Stimulated activated CD4-positive, alpha-beta T cell treated with anti-CD3 and anti-CD28 coated beads, Interleukin-15, amount 100 ng/mL, for 1 hour (primary cell): ENCODE data around the gene TEC.
"Not testable (repeated sequence)": the region's sequence is repeated elsewhere in the genome, so short reads cannot be mapped to it uniquely, and the experiment has no call there.

Source experiments
- DNase-seq, 2 donors: peaks; one replicate each; pipeline ENCODE4 v3.0.0-alpha.2; 2020; ENCODE audit warnings: low read depth in 1 of 2, low spot score in 1 of 2

The TEC gene

DNA sequence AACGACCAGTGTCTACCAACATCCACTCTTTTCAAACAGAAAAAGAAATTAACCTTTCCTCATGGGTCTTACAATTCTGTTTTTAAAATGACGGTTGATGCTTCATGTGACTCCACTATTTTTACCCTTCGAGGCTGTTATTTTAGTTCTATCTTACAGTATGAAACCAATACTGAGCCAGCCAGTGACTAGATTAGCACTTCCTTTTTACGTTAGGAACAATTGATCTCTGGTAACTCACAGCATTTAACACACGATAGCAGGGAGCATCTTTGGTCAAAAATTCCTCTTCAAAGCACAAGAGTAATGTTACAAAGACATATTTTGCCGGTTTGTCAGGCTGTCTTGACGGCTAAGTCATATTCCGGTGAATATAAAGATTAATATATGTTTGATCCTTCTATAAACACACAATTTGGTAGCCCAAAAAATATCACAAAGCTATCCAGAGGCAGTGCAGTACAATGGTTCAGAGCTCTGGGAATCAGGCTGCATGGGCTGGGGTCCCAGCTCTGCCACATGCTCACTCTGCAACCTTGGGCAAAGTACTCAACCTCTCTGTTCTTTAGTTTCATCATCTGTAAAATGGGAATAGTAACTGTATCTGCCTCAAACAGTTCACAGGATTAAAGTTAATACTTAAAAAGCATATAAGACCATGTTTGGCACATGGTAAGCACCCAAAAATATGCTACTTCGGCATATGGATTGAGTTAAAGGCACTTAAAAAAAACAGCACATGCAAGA is 72.7 kb downstream of the TEC start:
- DNase-seq: no peak

DNA sequence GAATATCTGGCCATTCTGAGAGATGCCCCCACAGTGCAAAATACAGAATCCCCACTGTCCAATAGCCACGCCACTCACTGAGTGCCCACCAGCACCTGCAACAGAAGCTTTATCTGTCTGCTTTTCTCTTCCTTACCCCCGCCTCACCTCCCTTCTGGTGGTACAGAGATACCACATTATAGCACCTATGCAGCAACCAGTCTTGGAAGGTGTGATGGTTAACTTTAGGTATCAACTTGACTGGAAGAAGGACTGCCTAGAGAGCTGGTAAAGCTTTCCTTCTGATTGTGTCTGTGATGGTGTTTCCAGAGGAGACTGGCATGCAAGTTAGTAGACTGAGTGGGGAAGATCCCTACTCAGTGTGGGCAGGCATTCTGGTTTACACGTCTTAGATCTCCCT is 73.8 kb downstream of the TEC start:
- DNase-seq: no peak

DNA sequence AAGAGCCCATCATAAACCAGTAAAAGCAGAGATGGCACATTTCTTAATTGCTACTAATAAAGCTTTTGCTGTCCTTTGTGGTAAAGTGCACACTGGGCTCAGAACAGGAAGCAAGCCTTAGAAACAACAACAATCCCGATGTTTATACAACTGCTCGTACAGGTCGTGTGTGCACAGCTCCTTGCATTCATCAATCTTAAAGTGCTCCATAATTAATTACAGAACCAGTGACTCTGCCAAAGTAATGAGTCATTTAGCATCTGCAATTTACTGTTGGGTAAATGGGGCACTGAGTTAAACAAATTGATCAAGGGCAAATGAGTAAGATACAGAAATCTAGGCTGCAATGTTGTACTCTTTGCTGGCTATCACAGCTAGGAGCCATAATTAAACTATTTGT is 74.3 kb downstream of the TEC start:
- DNase-seq: no peak

DNA sequence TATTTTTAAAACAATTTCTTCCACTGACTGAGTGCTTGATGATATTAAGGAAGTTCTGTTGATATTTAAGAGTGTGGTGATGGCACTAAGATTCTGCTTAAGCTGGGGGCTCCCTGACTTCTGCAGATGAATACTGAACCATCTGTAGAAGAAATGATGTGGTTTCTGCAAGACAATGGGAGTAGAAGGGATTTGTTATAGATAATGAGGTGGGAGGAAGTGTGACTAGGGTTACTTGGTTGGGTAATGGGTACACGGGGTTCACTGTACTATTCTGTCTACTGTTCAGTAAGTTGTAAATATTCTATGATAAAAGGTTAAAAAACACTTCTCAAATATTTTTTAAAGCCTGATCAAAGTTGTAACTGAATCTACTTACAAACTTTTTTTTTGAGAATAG is 74.7 kb downstream of the TEC start:
- DNase-seq: no peak

DNA sequence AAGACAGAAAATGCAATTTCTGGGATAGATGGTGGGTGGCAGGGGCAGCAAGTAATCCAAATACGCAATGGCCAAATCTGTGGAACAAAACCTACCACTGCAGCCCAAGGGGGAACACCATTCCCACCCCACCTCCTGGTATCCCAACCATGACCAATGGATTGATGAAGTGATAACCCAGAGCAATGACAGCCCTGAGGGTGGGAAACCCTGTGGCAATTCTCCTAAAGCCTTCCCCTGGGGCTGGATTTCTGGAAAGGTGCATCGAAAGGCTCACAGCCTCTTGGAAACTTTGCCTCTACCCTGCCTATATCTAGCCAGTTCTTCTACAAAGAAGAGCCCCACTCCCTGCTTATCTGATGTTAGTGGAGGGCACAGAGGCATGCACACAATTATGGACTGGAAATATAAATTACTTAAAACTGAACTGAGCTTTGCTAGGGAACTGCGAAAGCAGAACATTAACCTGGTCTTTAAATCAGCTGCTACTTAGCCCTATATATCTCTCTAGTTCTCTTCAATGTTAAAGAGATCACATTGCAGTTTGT is 75.6 kb downstream of the TEC start:
- DNase-seq: no peak

DNA sequence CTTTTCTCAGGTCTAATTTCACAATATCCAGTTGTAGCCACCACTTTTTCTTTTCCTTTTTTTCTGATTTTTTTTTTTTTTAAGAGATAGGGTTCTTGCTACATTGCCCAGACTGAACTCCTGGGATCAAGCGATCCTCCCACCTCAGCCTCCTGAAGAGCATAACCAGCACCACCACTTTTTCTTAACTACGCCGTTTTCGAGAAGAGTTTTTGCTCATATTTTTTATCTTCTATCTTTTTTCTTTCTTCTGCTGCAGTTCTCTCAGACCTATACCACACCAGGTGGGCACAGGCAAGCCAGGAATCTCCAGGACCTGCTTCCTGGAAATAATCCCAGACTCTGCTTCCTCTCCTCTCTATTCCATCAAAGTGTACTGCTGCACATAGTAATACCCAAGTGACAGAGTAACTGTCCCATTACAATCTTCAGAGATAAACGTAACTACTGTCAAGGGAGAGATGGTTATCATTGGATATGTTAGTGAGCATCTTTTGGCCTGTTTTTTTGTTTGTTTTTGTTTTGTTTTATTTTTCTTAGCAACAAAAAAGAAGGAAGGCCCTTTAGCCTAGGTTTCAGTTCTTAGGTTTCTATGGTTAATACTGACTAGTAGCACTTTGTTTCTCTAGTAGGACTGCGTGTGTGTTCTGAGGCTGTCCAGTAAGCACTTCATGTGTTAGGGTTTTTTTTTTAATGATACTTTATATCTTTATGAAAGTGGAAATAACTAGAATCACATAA is 76.4 kb downstream of the TEC start:
- DNase-seq: no peak

DNA sequence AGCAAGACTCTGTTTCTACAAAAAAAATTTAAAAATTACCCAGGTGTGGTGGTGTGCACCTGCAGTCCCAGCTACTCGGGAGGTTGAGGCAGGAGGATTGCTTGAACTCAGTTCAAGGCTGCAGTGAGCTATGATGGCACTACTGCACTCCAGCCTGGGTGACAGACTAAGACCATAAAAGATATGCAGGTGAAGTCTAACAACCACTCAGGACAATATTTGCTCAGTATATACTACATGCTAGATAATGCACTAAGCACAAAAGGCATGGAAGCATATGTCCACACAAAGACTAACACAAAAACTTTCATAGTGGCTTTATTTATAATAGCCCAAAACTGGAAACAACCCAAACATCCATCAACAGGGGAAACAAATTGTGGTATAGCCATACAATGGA is 77.9 kb downstream of the TEC start:
- no peak for DNase-seq

DNA sequence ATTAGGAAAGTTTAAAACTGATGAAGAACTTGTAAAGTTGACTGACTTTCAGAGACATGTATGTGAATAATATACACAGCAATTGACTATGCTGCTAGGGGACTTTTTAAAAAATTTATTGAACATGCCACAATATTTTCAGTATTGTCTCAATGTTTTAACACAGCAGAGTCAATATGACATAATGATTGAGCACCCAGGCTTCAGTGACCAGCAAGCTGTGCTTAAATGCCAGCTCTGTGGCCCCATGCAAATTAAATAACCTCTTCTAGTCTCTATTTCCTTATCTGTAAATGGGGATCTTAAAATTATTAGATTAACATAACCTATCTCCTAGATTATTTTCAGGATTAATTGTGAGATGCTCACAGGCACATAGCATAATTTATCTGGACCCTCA is 78.8 kb downstream of the TEC start:
- DNase-seq: no peak

DNA sequence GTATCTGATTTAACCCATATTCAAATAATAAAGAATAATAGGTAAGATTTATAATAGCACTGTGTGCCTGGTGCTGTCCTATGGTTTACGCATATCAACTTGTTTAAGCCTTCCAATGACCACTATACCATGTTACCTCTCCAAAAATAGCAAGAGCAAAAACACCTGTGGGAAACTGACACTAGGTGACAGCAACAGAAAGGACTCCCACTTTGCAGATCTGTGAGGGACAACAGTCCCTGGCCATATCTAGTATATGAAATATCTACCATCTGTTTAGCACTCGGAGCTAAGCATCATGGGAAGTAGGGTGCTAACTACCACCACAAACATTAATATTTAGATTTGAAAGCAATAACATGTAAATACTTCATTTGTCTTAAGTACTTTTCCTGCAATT is 79.9 kb downstream of the TEC start:
- DNase-seq: no peak

DNA sequence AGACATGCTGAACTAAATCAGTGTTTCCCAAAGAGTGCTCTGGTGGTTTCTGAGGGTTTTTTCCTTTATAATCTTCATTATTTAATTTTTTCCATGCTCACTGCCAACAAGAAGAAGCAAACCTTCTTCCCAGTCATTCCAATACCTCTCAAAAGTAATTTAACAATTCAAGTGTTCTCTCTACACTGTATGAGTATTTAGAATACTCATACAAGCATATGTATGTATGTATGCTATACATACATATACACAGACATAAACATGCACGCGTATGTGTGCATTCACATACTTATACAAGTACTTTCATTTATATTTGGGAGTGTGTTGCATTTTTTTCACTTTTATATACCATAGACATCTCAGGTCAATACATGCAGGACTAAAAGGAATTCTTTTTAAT is 81.2 kb downstream of the TEC start:
- no peak for DNase-seq

DNA sequence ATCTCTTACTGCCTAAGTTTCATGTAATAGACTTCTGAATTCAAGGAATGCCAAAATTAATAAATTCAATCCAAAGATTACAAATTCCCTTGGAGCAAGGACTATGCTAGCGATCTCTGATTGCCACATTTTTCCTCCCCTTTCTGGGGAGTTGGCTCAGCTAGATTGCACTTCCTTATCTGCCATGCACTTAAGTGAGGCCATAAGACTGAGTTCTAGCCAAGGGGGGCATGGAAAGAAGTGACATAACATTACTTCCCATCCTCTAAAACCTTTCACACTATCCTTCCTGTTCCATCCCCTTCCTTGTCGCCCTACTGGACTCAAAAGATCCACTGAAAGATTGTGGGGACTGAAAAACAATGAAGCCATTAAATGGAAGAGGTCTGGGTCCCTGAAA is 81.8 kb downstream of the TEC start:
- no peak for DNase-seq

DNA sequence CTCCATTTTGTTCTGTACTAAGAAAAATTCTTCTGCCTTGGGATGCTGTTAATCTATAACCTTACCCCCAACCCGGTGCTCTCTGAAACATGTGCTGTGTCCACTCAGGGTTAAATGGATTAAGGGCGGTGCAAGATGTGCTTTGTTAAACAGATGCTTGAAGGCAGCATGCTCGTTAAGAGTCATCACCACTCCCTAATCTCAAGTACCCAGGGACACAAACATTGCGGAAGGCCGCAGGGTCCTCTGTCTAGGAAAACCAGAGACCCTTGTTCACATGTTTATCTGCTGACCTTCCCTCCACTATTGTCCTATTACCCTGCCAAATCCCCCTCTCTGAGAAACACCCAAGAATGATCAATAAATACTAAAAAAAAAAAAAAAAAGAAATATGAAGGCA is 82.6 kb downstream of the TEC start:
- not testable (repeated sequence) for DNase-seq

DNA sequence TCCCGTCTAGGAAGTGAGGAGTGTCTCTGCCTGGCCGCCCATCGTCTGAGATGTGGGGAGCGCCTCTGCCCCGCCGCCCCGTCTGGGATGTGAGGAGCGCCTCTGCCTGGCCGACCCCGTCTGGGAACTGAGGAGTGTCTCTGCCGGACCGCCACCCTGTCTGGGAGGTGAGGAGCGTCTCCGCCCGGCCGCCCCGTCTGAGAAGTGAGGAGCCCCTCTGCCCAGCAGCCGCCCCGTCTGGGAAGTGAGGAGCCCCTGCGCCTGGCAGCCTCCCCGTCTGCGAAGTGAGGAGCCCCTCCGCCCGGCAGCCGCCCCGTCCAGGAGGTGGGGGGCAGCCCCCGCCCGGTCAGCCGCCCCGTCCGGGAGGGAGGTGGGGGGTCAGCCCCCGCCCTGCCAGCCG is 83.2 kb downstream of the TEC start:
- not testable (repeated sequence) for DNase-seq

DNA sequence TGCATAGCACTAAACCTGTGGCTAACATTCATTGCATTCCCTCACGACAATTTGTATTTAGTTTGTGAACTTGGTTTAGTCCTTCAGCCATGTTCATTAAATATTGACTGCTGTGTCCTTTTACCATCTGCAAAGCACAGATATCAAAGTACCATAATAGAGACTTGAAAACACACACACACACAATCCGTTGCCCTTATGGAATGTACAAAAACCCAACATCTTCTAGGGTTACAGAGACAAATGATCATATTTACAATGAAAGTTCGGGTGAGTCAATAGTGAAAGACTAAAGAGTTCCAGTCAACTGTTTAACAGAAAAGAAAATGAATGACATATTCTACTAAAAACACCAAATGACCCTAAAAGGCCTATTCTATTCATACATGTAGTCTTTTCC is 84.8 kb downstream of the TEC start:
- no peak for DNase-seq

DNA sequence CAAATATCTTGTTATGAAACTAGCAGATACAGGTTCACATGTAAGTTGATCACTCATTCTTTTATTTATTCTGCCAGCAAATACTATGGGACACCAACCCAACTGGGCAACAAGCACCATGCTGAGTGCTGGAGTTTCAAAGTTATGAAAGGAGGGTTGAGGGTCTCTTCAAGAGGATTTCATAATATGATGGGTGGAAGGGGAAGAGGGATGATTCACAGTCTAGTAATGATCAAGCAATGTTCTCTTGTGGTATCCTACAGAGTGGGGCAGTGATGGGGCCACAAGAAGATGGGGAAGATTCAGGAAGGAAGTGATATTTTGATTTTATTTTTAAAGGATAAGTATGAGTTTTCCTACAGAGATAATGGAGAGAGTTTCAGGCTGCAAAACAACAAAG is 89.4 kb downstream of the TEC start:
- DNase-seq: no peak

DNA sequence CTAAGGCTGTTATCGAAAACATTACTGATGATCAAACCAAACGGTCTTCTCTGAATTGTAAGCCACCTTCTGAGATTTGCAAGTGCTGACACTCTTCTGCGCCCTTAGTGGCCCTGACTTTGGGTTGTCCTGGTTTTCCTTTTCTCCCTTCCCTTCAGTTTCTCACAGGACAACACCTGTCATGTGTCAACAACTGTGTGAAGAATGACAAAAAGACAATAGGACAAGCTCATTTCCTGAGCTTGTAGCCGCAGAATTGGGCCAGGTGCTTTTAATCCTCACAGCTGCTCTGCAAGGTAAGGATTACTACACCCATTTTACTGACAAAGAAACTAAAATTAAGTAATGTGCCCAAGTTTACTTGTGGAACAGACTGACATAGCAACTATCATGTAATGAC is 90.7 kb downstream of the TEC start:
- no peak for DNase-seq

DNA sequence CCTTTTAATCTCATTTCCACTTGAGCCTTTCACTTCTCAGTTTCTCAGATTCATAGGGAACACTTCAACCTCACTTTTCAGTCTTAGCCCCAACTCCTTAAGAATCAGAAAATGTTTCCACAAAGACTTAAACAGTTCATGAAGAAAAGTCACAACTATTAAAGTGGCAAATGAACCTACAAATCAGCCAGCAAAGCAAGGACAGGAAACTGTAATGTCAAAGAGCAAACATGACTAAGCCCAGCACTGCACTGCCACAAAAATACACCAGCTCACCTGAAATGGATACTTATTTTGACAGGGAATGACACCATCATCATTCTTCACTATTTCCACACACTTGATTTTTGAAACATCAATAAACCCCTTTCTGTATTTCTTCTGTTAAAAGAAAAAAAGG is 93.8 kb downstream of the TEC start:
- DNase-seq: no peak

DNA sequence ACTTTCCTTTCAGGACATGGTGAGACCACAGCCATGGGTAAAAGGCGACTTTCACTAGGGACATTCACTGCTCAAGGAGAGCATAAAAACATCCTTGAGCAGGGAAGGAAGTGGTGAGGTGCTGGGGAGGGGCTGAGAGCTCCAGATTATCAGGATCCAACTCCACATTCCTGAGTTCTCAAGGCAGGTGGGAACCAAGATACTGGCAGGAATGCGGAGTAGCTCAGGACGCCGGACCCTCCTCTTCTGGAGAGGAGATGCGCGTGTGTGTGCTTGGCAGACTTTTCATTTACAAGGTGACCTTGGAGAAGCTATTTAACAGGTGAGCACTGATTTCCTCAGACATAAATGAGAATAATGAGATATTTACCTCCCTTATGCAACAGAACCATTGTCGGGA is 94.3 kb downstream of the TEC start:
- no peak for DNase-seq

DNA sequence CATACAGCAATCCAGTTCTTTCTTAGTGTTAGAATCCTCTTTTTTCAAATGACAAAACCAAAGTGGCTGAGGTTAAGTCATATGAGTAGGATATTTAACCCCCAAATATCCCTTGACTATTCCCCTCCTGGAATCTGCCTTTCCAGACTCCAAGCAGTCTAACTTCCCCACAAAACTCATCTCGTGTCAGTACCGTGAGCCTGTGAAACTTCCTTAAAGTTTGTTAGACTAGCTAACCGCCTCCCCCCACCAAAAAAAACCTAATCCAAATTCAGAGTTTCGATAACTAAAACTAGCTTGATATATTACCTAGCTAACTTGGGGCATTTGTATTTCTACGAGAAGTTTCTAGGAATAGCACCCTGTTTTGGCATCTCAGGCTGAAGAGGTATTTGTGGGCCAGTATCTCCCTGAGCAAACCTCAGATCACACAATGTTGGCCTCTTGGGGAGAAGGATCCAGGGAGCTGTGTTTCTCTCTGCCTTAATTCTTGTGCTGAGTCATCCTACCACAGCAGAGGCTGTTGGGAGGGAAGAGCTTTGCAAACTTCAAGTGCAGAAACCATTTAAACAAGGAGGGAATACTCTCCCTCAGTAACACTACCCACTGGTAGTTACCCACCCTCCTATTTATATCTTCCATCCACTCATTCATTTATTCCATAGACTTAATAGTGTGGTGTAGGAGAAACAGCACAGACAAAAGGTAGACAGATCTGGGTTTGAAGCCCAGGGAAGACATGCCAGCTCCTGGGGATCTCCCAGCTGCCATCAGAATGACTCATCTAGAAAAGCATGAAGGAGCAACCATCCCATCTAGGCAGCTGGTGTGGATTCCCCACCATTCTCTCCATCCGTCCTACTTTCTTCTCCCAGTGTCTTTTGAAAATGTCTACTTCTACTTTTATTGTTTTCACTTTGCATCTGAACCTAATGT is 96.3 kb downstream of the TEC start:
- DNase-seq: no peak

DNA sequence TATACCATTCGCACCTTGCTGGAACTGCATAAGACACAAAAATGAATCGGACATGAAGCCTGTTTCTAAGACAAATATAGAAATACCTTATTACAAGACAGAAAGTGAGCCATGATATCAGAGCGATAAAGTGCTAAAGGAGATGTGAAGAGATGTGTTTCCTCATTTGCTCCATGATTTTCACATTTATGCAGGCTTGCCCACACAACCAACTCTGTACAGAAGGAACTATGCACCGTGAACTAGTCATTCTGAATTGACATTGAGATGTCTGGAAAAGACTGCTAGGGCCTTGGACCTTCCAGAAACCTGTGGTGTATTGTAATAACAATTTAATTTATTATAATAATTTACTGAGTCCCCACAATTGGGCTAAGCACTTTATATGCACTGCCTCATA is 97.0 kb downstream of the TEC start:
- no peak for DNase-seq

DNA sequence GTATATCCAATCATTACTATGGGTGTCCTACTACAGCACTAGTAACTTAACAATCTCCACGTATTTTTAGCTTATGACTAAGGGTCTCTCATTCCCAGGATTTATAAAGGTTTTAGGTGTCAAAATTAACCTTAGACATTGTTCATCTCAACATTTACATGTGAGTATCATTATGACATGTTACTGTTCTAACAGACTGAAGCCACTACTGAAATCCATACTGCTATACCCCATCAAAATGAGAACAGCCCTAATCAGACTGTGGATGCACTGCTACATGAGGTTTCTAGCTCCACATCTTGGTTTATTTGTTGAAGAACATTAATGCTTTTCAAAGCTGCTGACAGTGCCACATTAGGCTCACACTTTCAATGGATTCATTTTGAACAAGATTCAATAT is 100.0 kb downstream of the TEC start:
- no peak for DNase-seq
